Neutrophil (primary cell): ENCODE data around the gene C7orf25.
"Not testable (repeated sequence)": the region's sequence is repeated elsewhere in the genome, so short reads cannot be mapped to it uniquely, and the experiment has no call there.

Source experiments
- H3K27ac ChIP-seq: fragments of 200-600 bp; sonication (generic); 2 replicates; pipeline ENCODE4 v1.5.1; 2016; ENCODE audit warnings: mild to moderate bottlenecking, moderate library complexity
- H3K27me3 ChIP-seq: fragments of 200-600 bp; sonication (generic); 2 replicates; pipeline ENCODE4 v1.6.0; 2016; ENCODE audit warnings: mild to moderate bottlenecking
- H3K36me3 ChIP-seq: fragments of 200-600 bp; sonication (generic); 2 replicates; pipeline ENCODE4 v1.5.1; 2017
- H3K4me1 ChIP-seq, 2 experiments: fragments of 200-600 bp in 1 of 2; sonication (generic) in 1 of 2; 1 replicate in 1 of 2; 2 replicates in 1 of 2; pipeline versions ENCODE4 v1.5.1 to v1.6.1; 2013 to 2016; ENCODE audit warnings: low read depth in 1 of 2, low read length in 1 of 2, mild to moderate bottlenecking in 1 of 2, moderate library complexity in 1 of 2; ENCODE audit not compliant: control insufficient read depth in 1 of 2, insufficient read depth in 1 of 2
- H3K4me3 ChIP-seq, 2 experiments: fragments of 200-600 bp in 1 of 2; sonication (generic) in 1 of 2; 1 replicate in 1 of 2; 2 replicates in 1 of 2; pipeline ENCODE4 v1.5.1; 2013 to 2016; ENCODE audit warnings: low read depth in 1 of 2, low read length in 1 of 2, mild to moderate bottlenecking in 1 of 2, moderate library complexity in 1 of 2
- H3K9me3 ChIP-seq: fragments of 200-600 bp; sonication (generic); 2 replicates; pipeline ENCODE4 v1.5.1; 2016
- CTCF ChIP-seq: fragments of 200-600 bp; sonication (generic); IDR thresholded peaks from 2 replicates; pipeline ENCODE4 v1.5.1; 2016; ENCODE audit warnings: antibody characterized with exemption

C7orf25 gene

GRCh38 chr7:42886893-42887505 lies 24.9 kb downstream of the C7orf25 start:
- no peaks in the 10 kb centered on the region for H3K36me3 ChIP-seq
- TF ChIP-seq CTCF: no peak
- H3K27ac ChIP-seq: peak overlapping the region; percentile 94
- peak overlapping the region; percentile 74 to 82 for H3K4me3 ChIP-seq
- no peaks in the 10 kb centered on the region for H3K27me3 ChIP-seq
- no peaks in the 10 kb centered on the region for H3K9me3 ChIP-seq
- H3K4me1 ChIP-seq: peaks cover 43 to 44% of the 10 kb centered on the region in 2 experiments

- Histone ChIP-seq H3K4me1 (peaks cover 43 to 44% of the 10 kb centered on the region in 2 experiments), H3K27ac (peak overlapping the region; percentile 94), H3K4me3 (no peak overlapping the region), H3K27me3 (no peaks in the 10 kb centered on the region), H3K36me3 (no peaks in the 10 kb centered on the region), H3K9me3 (no peaks in the 10 kb centered on the region)
- TF ChIP-seq CTCF: no peak
Observed at GRCh38 chr7:42886129-42886528, 25.7 kb downstream of the C7orf25 start.

GRCh38 chr7:42885183-42885582 lies 26.7 kb downstream of the C7orf25 start:
- not testable (repeated sequence) for H3K9me3 ChIP-seq

GRCh38 chr7:42883950-42884349 lies 27.9 kb downstream of the C7orf25 start:
- Histone ChIP-seq H3K27ac (no peak overlapping the region), H3K9me3 (no peaks in the 10 kb centered on the region)

More at GRCh38 chr7:42885183-42885582, 26.7 kb downstream of the C7orf25 start:
- H3K4me3 ChIP-seq, H3K36me3 ChIP-seq, H3K27me3 ChIP-seq, H3K27ac ChIP-seq: not testable (repeated sequence)
- peaks cover 42 to 43% of the 10 kb centered on the region in 2 experiments for H3K4me1 ChIP-seq

GRCh38 chr7:42880392-42880791 lies 31.5 kb downstream of the C7orf25 start:
- Histone ChIP-seq H3K4me3 (no peak overlapping the region), H3K27ac (no peak overlapping the region), H3K27me3 (no peaks in the 10 kb centered on the region), H3K36me3 (no peaks in the 10 kb centered on the region), H3K4me1 (peaks cover 29 to 38% of the 10 kb centered on the region in 2 experiments), H3K9me3 (no peaks in the 10 kb centered on the region)
- no peak for TF ChIP-seq CTCF

More at GRCh38 chr7:42883950-42884349, 27.9 kb downstream of the C7orf25 start:
- no peak overlapping the region for H3K4me3 ChIP-seq
- TF ChIP-seq CTCF: no peak
- no peaks in the 10 kb centered on the region for H3K27me3 ChIP-seq
- no peaks in the 10 kb centered on the region for H3K36me3 ChIP-seq
- H3K4me1 ChIP-seq: peaks cover 33 to 35% of the 10 kb centered on the region in 2 experiments

- H3K9me3 ChIP-seq: no peaks in the 10 kb centered on the region
- peak overlapping the region; percentile 49 to 55 for H3K4me3 ChIP-seq
- no peaks in the 10 kb centered on the region for H3K27me3 ChIP-seq
- H3K27ac ChIP-seq: peak overlapping the region; percentile 84
- H3K36me3 ChIP-seq: no peaks in the 10 kb centered on the region
- H3K4me1 ChIP-seq: peaks cover 23 to 32% of the 10 kb centered on the region in 2 experiments
- TF ChIP-seq CTCF: no peak
Observed at GRCh38 chr7:42878303-42878702, 33.6 kb downstream of the C7orf25 start.
